ENCODE data around the gene CMTM8.

DNA sequence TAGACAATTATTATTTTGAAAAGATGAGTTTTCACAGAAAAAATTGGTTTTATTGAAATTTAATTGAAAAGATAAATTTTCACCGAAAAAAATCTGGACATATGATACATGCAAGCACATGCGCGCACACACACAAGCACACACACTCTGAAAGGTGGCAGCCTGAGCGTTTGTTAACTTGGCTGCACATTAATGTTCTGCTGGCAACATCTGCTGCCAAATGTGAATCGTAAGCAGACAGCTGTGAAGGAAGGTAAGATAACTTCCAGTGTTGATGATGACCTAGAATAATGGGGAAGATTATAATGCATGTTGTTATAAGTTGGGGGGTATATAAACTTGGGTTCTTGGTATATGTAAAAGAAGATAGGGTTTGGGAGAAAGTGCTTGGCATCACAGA, 134.8 kb downstream of the CMTM8 start:
- TF ChIP-seq JUN (CRISPR knock-in tag; IDR thresholded peaks at IDR 0.05) = no peak
- TF ChIP-seq ZNF317 (CRISPR knock-in tag; IDR thresholded peaks at IDR 0.05; ENCODE audit: borderline replicate concordance, low read depth) = no peak
- TF ChIP-seq, protein P1, sequence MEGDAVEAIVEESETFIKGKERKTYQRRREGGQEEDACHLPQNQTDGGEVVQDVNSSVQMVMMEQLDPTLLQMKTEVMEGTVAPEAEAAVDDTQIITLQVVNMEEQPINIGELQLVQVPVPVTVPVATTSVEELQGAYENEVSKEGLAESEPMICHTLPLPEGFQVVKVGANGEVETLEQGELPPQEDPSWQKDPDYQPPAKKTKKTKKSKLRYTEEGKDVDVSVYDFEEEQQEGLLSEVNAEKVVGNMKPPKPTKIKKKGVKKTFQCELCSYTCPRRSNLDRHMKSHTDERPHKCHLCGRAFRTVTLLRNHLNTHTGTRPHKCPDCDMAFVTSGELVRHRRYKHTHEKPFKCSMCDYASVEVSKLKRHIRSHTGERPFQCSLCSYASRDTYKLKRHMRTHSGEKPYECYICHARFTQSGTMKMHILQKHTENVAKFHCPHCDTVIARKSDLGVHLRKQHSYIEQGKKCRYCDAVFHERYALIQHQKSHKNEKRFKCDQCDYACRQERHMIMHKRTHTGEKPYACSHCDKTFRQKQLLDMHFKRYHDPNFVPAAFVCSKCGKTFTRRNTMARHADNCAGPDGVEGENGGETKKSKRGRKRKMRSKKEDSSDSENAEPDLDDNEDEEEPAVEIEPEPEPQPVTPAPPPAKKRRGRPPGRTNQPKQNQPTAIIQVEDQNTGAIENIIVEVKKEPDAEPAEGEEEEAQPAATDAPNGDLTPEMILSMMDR (IDR thresholded peaks at IDR 0.05) = no peak
- TF ChIP-seq PRRX2 (CRISPR knock-in tag; IDR thresholded peaks at IDR 0.05) = no peak
- TF ChIP-seq, protein P2, sequence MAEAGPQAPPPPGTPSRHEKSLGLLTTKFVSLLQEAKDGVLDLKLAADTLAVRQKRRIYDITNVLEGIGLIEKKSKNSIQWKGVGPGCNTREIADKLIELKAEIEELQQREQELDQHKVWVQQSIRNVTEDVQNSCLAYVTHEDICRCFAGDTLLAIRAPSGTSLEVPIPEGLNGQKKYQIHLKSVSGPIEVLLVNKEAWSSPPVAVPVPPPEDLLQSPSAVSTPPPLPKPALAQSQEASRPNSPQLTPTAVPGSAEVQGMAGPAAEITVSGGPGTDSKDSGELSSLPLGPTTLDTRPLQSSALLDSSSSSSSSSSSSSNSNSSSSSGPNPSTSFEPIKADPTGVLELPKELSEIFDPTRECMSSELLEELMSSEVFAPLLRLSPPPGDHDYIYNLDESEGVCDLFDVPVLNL (CRISPR knock-in tag; IDR thresholded peaks at IDR 0.05; ENCODE audit: borderline replicate concordance, low read depth) = no peak
- no peak for TF ChIP-seq ZNF219 (CRISPR knock-in tag; IDR thresholded peaks at IDR 0.05; ENCODE audit: borderline replicate concordance)
- TF ChIP-seq, protein P3, sequence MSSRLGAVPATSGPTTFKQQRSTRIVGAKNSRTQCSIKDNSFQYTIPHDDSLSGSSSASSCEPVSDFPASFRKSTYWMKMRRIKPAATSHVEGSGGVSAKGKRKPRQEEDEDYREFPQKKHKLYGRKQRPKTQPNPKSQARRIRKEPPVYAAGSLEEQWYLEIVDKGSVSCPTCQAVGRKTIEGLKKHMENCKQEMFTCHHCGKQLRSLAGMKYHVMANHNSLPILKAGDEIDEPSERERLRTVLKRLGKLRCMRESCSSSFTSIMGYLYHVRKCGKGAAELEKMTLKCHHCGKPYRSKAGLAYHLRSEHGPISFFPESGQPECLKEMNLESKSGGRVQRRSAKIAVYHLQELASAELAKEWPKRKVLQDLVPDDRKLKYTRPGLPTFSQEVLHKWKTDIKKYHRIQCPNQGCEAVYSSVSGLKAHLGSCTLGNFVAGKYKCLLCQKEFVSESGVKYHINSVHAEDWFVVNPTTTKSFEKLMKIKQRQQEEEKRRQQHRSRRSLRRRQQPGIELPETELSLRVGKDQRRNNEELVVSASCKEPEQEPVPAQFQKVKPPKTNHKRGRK (CRISPR knock-in tag; IDR thresholded peaks at IDR 0.05; ENCODE audit: borderline replicate concordance) = no peak
- no peak for TF ChIP-seq FOXP1 (CRISPR knock-in tag; IDR thresholded peaks at IDR 0.05; ENCODE audit: borderline replicate concordance)
- no peak for TF ChIP-seq NR1H2 (CRISPR knock-in tag; IDR thresholded peaks at IDR 0.05)
- TF ChIP-seq NFYB (CRISPR knock-in tag; conservative IDR thresholded peaks at IDR 0.05; ENCODE audit: low read depth) = no peak
- TF ChIP-seq MAX (CRISPR knock-in tag; IDR thresholded peaks at IDR 0.05) = no peak
- TF ChIP-seq, protein P4, sequence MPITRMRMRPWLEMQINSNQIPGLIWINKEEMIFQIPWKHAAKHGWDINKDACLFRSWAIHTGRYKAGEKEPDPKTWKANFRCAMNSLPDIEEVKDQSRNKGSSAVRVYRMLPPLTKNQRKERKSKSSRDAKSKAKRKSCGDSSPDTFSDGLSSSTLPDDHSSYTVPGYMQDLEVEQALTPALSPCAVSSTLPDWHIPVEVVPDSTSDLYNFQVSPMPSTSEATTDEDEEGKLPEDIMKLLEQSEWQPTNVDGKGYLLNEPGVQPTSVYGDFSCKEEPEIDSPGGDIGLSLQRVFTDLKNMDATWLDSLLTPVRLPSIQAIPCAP (CRISPR knock-in tag; IDR thresholded peaks at IDR 0.05) = no peak
- no peak for TF ChIP-seq RELA (CRISPR knock-in tag; IDR thresholded peaks at IDR 0.05; ENCODE audit: borderline replicate concordance)
- TF ChIP-seq ATF2 (CRISPR knock-in tag; IDR thresholded peaks at IDR 0.05; ENCODE audit: borderline replicate concordance, low read depth) = no peak
